Stimulated activated CD4-positive, alpha-beta T cell treated with anti-CD3 and anti-CD28 coated beads, Interleukin-4, amount 100 ng/mL, for 48 hours (primary cell): Measurements from ENCODE around the gene LSM10.
A peak's percentile ranks its signal among the peaks of the same experiment; 100 is the strongest.

Source experiments
- DNase-seq, 2 donors: peaks; one replicate each; pipeline ENCODE4 v3.0.0-alpha.2; 2020; ENCODE audit warnings: low read depth in 2 of 2

The LSM10 gene

GRCh38 chr1:36397378-36398230 lies at the start of gene LSM10:
LSM10 (minus strand) TSS chr1:36397908; CDS start chr1:36394129, 3,779 bp downstream.
- peak; percentile 87 to 88 for DNase-seq

GRCh38 chr1:36447450-36447849 lies 49.7 kb upstream of the LSM10 start:
- no peak for DNase-seq

GRCh38 chr1:36446746-36447145 lies 49.0 kb upstream of the LSM10 start:
- no peak for DNase-seq

- DNase-seq, result no peak
Observed at GRCh38 chr1:36446271-36446670, 48.6 kb upstream of the LSM10 start.

GRCh38 chr1:36443297-36443696 lies 45.6 kb upstream of the LSM10 start:
- no peak for DNase-seq

GRCh38 chr1:36442337-36442736 lies 44.6 kb upstream of the LSM10 start:
- DNase-seq, result no peak

GRCh38 chr1:36440646-36441045 lies 42.9 kb upstream of the LSM10 start:
- no peak for DNase-seq

GRCh38 chr1:36440044-36440443 lies 42.3 kb upstream of the LSM10 start:
- DNase-seq, result no peak

- no peak for DNase-seq
Observed at GRCh38 chr1:36438715-36439114, 41.0 kb upstream of the LSM10 start.

- no peak for DNase-seq
Observed at GRCh38 chr1:36436821-36437220, 39.1 kb upstream of the LSM10 start.

- no peak for DNase-seq
Observed at GRCh38 chr1:36433102-36433501, 35.4 kb upstream of the LSM10 start.

- DNase-seq, result no peak
Observed at GRCh38 chr1:36432616-36433015, 34.9 kb upstream of the LSM10 start.

GRCh38 chr1:36425791-36426190 lies 28.1 kb upstream of the LSM10 start:
- DNase-seq, result no peak

- no peak for DNase-seq
Observed at GRCh38 chr1:36421649-36422048, 23.9 kb upstream of the LSM10 start.

- peak; percentile 85 to 97 for DNase-seq
Observed at GRCh38 chr1:36420836-36421317, 23.2 kb upstream of the LSM10 start.

- DNase-seq, result no peak
Observed at GRCh38 chr1:36420409-36420808, 22.7 kb upstream of the LSM10 start.

- DNase-seq, result no peak
Observed at GRCh38 chr1:36419569-36419968, 21.9 kb upstream of the LSM10 start.

GRCh38 chr1:36419140-36419539 lies 21.4 kb upstream of the LSM10 start:
- no peak for DNase-seq

- DNase-seq, result no peak
Observed at GRCh38 chr1:36417931-36418330, 20.2 kb upstream of the LSM10 start.

GRCh38 chr1:36415661-36416326 lies 18.1 kb upstream of the LSM10 start:
- DNase-seq, result no peak

GRCh38 chr1:36414384-36414783 lies 16.7 kb upstream of the LSM10 start:
- DNase-seq, result no peak

- peak in 1 of 2 donors; percentile 54 for DNase-seq
Observed at GRCh38 chr1:36411674-36412648, 14.3 kb upstream of the LSM10 start.
